Astrocyte (in vitro differentiated cells and primary cell): ENCODE measurements around the gene ALPK3.

Source experiments
- EZH2 ChIP-seq: IDR thresholded peaks from 2 replicates; pipeline ENCODE4 v1.6.1; 2012; ENCODE audit warnings: mild to moderate bottlenecking, low read length, inconsistent platforms; ENCODE audit not compliant: insufficient read depth
- TF ChIP-seq, protein P1 (sequence below): IDR thresholded peaks from 2 replicates; pipeline ENCODE4 v1.5.1; 2011; ENCODE audit warnings: low read depth, mild to moderate bottlenecking, inconsistent platforms, low read length, moderate library complexity; ENCODE audit not compliant: insufficient read depth

GRCh38 chr15:84864444-84864795, 47.3 kb downstream of the ALPK3 start:
- TF ChIP-seq, protein P1, sequence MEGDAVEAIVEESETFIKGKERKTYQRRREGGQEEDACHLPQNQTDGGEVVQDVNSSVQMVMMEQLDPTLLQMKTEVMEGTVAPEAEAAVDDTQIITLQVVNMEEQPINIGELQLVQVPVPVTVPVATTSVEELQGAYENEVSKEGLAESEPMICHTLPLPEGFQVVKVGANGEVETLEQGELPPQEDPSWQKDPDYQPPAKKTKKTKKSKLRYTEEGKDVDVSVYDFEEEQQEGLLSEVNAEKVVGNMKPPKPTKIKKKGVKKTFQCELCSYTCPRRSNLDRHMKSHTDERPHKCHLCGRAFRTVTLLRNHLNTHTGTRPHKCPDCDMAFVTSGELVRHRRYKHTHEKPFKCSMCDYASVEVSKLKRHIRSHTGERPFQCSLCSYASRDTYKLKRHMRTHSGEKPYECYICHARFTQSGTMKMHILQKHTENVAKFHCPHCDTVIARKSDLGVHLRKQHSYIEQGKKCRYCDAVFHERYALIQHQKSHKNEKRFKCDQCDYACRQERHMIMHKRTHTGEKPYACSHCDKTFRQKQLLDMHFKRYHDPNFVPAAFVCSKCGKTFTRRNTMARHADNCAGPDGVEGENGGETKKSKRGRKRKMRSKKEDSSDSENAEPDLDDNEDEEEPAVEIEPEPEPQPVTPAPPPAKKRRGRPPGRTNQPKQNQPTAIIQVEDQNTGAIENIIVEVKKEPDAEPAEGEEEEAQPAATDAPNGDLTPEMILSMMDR: no peak
- TF ChIP-seq EZH2: no peak
